Natural killer cell treated with Interleukin-12 subunit alpha and Interleukin-12 subunit beta and Interleukin-15 and Interleukin-18, amount 100 ng/mL, for 72 hours (primary cell): ENCODE measurements around the gene GMDS. TPM values are rescaled to one million over a fixed set of nuclear protein-coding genes. Genes with fewer than 3 reads are reported as not detected.
"Not testable (repeated sequence)": the region's sequence is repeated elsewhere in the genome, so short reads cannot be mapped to it uniquely, and the experiment has no call there.

Experiments
- ATAC-seq, 2 donors: fragments of 150-1000 bp; cut with Tn5 transposase in 1 of 2; sonication (Bioruptor Pico), chemical (Tn5 transposase) in 1 of 2; 2 replicates each; pipeline ENCODE4 v1.10.0; 2021
- DNase-seq: peaks from one replicate; pipeline ENCODE4 v3.0.0; 2022; ENCODE audit warnings: low spot score
- H3K27ac Mint-ChIP-seq, 2 donors: 1 replicate in 1 of 2; 2 replicates in 1 of 2; pipeline ENCODE4 v1.8.0; 2022; ENCODE audit warnings: mixed read lengths in 2 of 2, mild to moderate bottlenecking in 1 of 2, moderate library complexity in 1 of 2
- H3K27me3 Mint-ChIP-seq, 2 donors: 1 replicate in 1 of 2; 2 replicates in 1 of 2; pipeline ENCODE4 v1.8.0; 2022; ENCODE audit warnings: mixed read lengths in 2 of 2
- H3K36me3 Mint-ChIP-seq: one replicate; pipeline ENCODE4 v1.8.0; 2022; ENCODE audit warnings: mixed read lengths
- H3K4me1 Mint-ChIP-seq, 2 donors: 1 replicate in 1 of 2; 2 replicates in 1 of 2; pipeline ENCODE4 v1.8.0; 2022; ENCODE audit warnings: low read depth in 2 of 2, mixed read lengths in 2 of 2, mild to moderate bottlenecking in 1 of 2
- H3K4me3 Mint-ChIP-seq: one replicate; pipeline ENCODE4 v1.8.0; 2022; ENCODE audit warnings: mixed read lengths
- H3K9me3 Mint-ChIP-seq: 2 replicates; pipeline ENCODE4 v1.8.0; 2022; ENCODE audit warnings: mixed read lengths
- total RNA-seq, 2 donors: library from RNA; stranded (reverse); gene quantifications; one replicate each; pipeline ENCODE4 v1.2.3, GENCODE V29; 2022

Gene GMDS
- total RNA-seq, 2 donors from 2014 or later = 23.7 to 39.4 TPM

GRCh38 chr6:1858196-1858595 lies 387.2 kb downstream of the GMDS start:
- DNase-seq = no peak
- no peaks in the 10 kb centered on the region for H3K4me1 Mint-ChIP-seq
- H3K36me3 Mint-ChIP-seq = no peaks in the 10 kb centered on the region
- H3K27ac Mint-ChIP-seq = no peak overlapping the region
- H3K4me3 Mint-ChIP-seq = no peak overlapping the region
- H3K27me3 Mint-ChIP-seq = no peaks in the 10 kb centered on the region
- H3K9me3 Mint-ChIP-seq = no peaks in the 10 kb centered on the region
- ATAC-seq = no peak

DNA sequence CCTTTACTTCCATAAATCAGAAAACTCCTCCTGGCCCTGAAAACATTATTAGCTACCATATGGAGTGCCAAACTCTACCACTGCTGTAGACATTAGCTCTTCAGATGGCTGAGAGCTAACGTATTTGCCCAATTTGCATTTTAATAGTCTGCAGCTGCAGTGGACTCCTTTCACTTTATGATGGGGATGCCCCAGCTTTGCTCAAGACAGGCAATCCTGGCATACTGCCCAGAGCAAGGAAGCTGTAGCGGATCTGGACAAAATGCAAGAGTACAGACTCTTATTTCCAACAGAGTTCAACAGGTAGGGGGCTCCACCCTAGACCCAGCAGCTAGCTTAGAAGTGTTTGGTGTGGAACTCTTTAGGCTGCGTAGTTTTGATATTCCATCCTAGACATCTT lies 389.0 kb downstream of the GMDS start:
- H3K4me1 Mint-ChIP-seq = no peaks in the 10 kb centered on the region
- DNase-seq (no peak), ATAC-seq (no peak)
- H3K9me3 Mint-ChIP-seq = no peaks in the 10 kb centered on the region
- H3K36me3 Mint-ChIP-seq = no peaks in the 10 kb centered on the region
- no peak overlapping the region for H3K4me3 Mint-ChIP-seq
- H3K27ac Mint-ChIP-seq = no peak overlapping the region
- no peaks in the 10 kb centered on the region for H3K27me3 Mint-ChIP-seq

GRCh38 chr6:1855890-1856289 lies 389.5 kb downstream of the GMDS start:
- DNase-seq = no peak
- no peak for ATAC-seq
- no peaks in the 10 kb centered on the region for H3K9me3 Mint-ChIP-seq
- no peaks in the 10 kb centered on the region for H3K4me1 Mint-ChIP-seq
- H3K27me3 Mint-ChIP-seq = no peaks in the 10 kb centered on the region
- H3K4me3 Mint-ChIP-seq = no peak overlapping the region
- no peak overlapping the region for H3K27ac Mint-ChIP-seq
- H3K36me3 Mint-ChIP-seq = no peaks in the 10 kb centered on the region

- DNase-seq (no peak), ATAC-seq (no peak)
- no peak overlapping the region for H3K4me3 Mint-ChIP-seq
- no peak overlapping the region for H3K27ac Mint-ChIP-seq
- H3K9me3 Mint-ChIP-seq = no peaks in the 10 kb centered on the region
- H3K4me1 Mint-ChIP-seq = no peaks in the 10 kb centered on the region
- no peaks in the 10 kb centered on the region for H3K27me3 Mint-ChIP-seq
- no peaks in the 10 kb centered on the region for H3K36me3 Mint-ChIP-seq
Measured at GRCh38 chr6:1854296-1854695, 391.1 kb downstream of the GMDS start.

DNA sequence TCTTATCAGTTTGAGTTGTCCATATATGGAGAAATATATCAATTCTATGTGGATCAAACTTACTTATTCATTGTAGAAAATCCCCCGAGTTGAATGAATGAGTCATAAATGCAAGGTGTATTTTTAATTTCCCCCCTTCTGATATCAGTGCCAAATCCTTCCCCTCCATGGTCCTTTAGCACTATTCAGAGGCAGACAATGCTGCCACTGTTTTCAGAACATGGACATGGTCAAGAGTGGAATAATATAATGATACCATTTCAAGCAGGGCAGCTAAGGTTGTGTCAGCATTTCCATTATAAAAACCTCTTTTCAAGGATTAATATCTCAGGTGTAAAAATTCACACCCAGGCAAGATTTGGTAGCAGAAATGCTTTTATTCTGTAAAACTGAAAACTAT lies 391.6 kb downstream of the GMDS start:
- H3K4me1 Mint-ChIP-seq = no peaks in the 10 kb centered on the region
- H3K27ac Mint-ChIP-seq = no peak overlapping the region
- H3K9me3 Mint-ChIP-seq = no peaks in the 10 kb centered on the region
- DNase-seq = no peak
- no peak for ATAC-seq
- no peaks in the 10 kb centered on the region for H3K36me3 Mint-ChIP-seq
- no peak overlapping the region for H3K4me3 Mint-ChIP-seq
- no peaks in the 10 kb centered on the region for H3K27me3 Mint-ChIP-seq

GRCh38 chr6:1851681-1852456 lies 393.5 kb downstream of the GMDS start:
- no peaks in the 10 kb centered on the region for H3K9me3 Mint-ChIP-seq
- no peak for DNase-seq
- no peaks in the 10 kb centered on the region for H3K27me3 Mint-ChIP-seq
- no peak for ATAC-seq
- H3K36me3 Mint-ChIP-seq = no peaks in the 10 kb centered on the region
- H3K4me1 Mint-ChIP-seq = no peaks in the 10 kb centered on the region
- no peak overlapping the region for H3K4me3 Mint-ChIP-seq
- no peak overlapping the region for H3K27ac Mint-ChIP-seq

DNA sequence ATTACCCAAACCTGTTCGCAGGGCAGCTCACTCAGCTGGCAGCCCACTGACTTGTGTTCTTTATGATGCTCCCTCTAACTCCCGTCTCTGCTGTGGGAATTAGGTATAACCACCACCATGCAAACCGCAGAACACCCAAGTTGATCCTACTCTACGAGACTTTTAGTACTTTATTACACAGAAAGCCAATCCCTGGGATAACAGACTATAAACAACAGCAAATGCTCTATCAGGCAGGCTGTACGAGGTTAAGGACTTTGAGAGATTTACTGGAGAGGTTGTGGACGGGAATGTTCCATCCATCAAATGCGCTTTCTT lies 394.6 kb downstream of the GMDS start:
- Mint-ChIP-seq H3K27ac (no peak overlapping the region), H3K4me3 (no peak overlapping the region), H3K27me3 (no peaks in the 10 kb centered on the region), H3K4me1 (no peaks in the 10 kb centered on the region), H3K9me3 (no peaks in the 10 kb centered on the region), H3K36me3 (no peaks in the 10 kb centered on the region)
- ATAC-seq (no peak), DNase-seq (no peak)

DNA sequence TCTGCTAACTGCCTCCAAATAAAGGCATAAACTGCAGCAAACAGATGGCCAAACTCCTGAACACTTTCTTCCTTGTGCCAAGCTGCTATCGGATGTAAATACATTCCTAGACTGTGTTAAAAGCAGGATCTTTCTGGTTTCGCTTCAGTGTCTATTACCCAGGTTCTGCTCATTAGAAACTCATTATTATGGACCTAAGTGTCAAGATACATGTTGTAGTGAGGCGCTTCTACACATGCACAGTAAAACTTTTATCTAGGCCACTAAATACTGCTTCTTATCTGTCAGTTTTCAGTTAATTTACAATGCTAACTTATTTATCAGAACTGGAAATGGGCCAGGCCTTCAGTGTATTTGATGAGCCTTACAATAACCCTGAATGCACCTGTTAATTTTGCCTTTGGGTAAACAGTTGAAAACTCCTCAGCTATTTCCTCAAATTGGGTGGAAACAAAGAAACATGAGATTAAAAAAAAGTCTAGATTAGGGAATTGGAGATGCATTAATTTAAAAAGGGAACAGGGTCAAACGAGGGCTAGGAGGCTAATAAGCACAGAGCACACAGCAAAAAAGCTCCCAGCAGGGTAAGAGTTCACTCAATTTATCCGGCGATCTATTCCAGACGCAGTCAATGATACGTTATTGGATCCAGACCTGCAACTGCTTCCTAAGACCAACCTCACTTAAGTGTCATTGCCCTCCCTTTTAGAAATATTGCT lies 395.1 kb downstream of the GMDS start:
- DNase-seq (no peak), ATAC-seq (no peak)
- no peak overlapping the region for H3K27ac Mint-ChIP-seq
- H3K4me1 Mint-ChIP-seq = no peaks in the 10 kb centered on the region
- no peaks in the 10 kb centered on the region for H3K27me3 Mint-ChIP-seq
- H3K4me3 Mint-ChIP-seq = no peak overlapping the region
- no peaks in the 10 kb centered on the region for H3K36me3 Mint-ChIP-seq
- H3K9me3 Mint-ChIP-seq = no peaks in the 10 kb centered on the region

DNA sequence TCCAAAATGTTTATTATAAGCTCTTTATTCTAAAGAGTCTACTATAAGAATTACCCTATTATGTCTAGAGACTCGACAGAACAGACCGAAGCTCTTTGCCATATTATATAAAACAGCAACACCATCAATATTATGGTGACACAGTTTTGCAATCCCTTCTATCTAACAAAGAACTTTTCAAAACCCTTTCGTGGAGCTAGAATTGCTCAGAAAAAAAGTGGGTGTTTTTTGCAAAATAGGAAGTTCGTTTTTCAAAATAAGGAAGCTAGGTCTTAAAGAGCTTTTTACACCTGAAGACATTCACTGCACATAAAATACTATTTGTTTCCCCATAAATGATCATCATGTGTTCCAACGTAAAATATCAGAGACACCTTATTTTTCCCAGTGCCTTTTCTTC lies 395.7 kb downstream of the GMDS start:
- Mint-ChIP-seq H3K27ac (no peak overlapping the region), H3K9me3 (no peaks in the 10 kb centered on the region), H3K4me1 (no peaks in the 10 kb centered on the region), H3K27me3 (no peaks in the 10 kb centered on the region), H3K36me3 (no peaks in the 10 kb centered on the region), H3K4me3 (no peak overlapping the region)
- DNase-seq (no peak), ATAC-seq (no peak)

- Mint-ChIP-seq H3K27me3 (no peaks in the 10 kb centered on the region), H3K4me3 (no peak overlapping the region), H3K9me3 (no peaks in the 10 kb centered on the region), H3K27ac (no peak overlapping the region), H3K36me3 (no peaks in the 10 kb centered on the region), H3K4me1 (no peaks in the 10 kb centered on the region)
- ATAC-seq (no peak), DNase-seq (no peak)
Measured at GRCh38 chr6:1848752-1849151, 396.7 kb downstream of the GMDS start.

GRCh38 chr6:1846611-1847010 lies 398.8 kb downstream of the GMDS start:
- ATAC-seq (no peak), DNase-seq (no peak)
- no peak overlapping the region for H3K4me3 Mint-ChIP-seq
- H3K36me3 Mint-ChIP-seq = no peaks in the 10 kb centered on the region
- H3K9me3 Mint-ChIP-seq = no peaks in the 10 kb centered on the region
- no peaks in the 10 kb centered on the region for H3K27me3 Mint-ChIP-seq
- no peaks in the 10 kb centered on the region for H3K4me1 Mint-ChIP-seq
- H3K27ac Mint-ChIP-seq = no peak overlapping the region

- H3K4me1 Mint-ChIP-seq, DNase-seq, H3K9me3 Mint-ChIP-seq, H3K36me3 Mint-ChIP-seq, H3K27ac Mint-ChIP-seq, H3K27me3 Mint-ChIP-seq, ATAC-seq, H3K4me3 Mint-ChIP-seq: not testable (repeated sequence)
Measured at GRCh38 chr6:1845543-1845942, 399.9 kb downstream of the GMDS start.

- Mint-ChIP-seq H3K36me3 (no peaks in the 10 kb centered on the region), H3K4me1 (no peaks in the 10 kb centered on the region), H3K9me3 (no peaks in the 10 kb centered on the region), H3K27ac (no peak overlapping the region), H3K27me3 (no peaks in the 10 kb centered on the region), H3K4me3 (no peak overlapping the region)
- DNase-seq = no peak
- no peak for ATAC-seq
Measured at GRCh38 chr6:1842334-1842733, 403.1 kb downstream of the GMDS start.

- ATAC-seq (no peak), DNase-seq (no peak)
- H3K36me3 Mint-ChIP-seq = no peaks in the 10 kb centered on the region
- no peak overlapping the region for H3K27ac Mint-ChIP-seq
- H3K4me3 Mint-ChIP-seq = no peak overlapping the region
- no peaks in the 10 kb centered on the region for H3K9me3 Mint-ChIP-seq
- no peaks in the 10 kb centered on the region for H3K27me3 Mint-ChIP-seq
- no peaks in the 10 kb centered on the region for H3K4me1 Mint-ChIP-seq
Measured at GRCh38 chr6:1841136-1841535, 404.3 kb downstream of the GMDS start.
